KOPT-K1 (cell line): ENCODE measurements around the gene ELFN1.
"Not testable (repeated sequence)": the region's sequence is repeated elsewhere in the genome, so short reads cannot be mapped to it uniquely, and the experiment has no call there.

Experiments
- H3K27ac ChIP-seq: fragments of 200-600 bp; sonication (generic); 2 replicates; pipeline ENCODE4 v1.5.1; 2016; ENCODE audit warnings: antibody characterized with exemption, mild to moderate bottlenecking, low read depth, low read length; ENCODE audit not compliant: poor library complexity, severe bottlenecking
- H3K36me3 ChIP-seq: fragments of 200-600 bp; sonication (generic); 2 replicates; pipeline ENCODE4 v1.5.1; 2017; ENCODE audit warnings: antibody characterized with exemption, mild to moderate bottlenecking, low read length, moderate library complexity; ENCODE audit not compliant: insufficient read depth
- H3K9me3 ChIP-seq: fragments of 200-600 bp; sonication (generic); 2 replicates; pipeline ENCODE4 v1.5.1; 2017; ENCODE audit warnings: antibody characterized with exemption, low read length, mild to moderate bottlenecking; ENCODE audit not compliant: insufficient read depth, poor library complexity, severe bottlenecking

ELFN1 gene

GRCh38 chr7:1712907-1713501 lies 42.9 kb downstream of the ELFN1 start:
- H3K27ac ChIP-seq: no peak overlapping the region
- H3K9me3 ChIP-seq: peaks cover 14% of the 10 kb centered on the region
- H3K36me3 ChIP-seq: no peaks in the 10 kb centered on the region

DNA sequence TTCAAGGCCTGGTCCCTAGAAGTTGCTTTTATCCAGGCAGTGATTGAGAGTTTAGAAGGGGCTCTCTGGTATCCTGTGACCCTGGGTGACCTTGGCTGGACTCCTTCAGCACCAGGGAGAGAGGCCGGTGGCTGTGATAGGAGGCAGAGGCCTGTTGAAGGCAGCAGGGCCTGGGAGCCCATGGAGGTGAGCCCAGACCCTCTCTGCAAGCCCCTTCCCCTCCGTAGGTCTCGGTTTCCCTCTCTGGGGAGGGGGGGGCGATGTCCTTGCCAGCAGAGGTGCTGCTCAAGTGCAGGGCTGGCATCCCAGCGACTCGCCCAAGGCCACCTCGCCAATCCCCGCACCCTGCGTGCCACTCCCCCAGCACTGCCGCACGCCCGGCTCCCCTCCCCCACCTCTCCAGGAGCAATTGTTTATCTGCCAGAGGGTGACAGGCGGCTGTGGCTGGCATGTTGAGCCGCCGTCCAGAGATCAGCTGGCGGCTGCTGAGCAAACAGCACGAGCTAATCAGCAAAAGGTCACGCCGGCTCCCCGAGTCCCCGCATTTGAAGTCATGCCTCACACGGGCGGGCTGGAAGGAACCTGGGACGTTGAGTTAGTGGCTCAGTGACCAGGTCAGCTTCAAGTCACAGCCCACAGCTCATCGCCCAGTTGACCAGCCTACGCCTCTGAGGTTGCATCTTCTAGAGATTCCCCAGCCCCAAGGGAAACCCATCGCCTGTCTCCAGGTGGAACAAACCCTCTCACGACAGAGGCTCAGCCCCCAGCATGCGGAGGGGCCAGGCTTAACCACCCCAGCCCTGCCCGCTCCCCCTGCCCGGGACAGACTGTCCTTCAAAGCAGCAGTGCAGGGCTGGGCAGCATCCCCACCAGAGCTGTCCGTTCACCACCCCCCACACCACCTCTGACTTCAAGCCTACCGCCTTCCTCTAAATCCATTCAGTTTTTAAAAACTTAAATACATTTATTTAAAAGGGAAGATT lies 43.7 kb downstream of the ELFN1 start:
- H3K36me3 ChIP-seq: no peaks in the 10 kb centered on the region
- H3K9me3 ChIP-seq: peaks cover 14% of the 10 kb centered on the region
- H3K27ac ChIP-seq: no peak overlapping the region

- Histone ChIP-seq H3K36me3 (no peaks in the 10 kb centered on the region), H3K9me3 (peaks cover 6% of the 10 kb centered on the region), H3K27ac (no peak overlapping the region)
These were observed 44.7 kb downstream of the ELFN1 start for GRCh38 chr7:1714583-1715330.

DNA sequence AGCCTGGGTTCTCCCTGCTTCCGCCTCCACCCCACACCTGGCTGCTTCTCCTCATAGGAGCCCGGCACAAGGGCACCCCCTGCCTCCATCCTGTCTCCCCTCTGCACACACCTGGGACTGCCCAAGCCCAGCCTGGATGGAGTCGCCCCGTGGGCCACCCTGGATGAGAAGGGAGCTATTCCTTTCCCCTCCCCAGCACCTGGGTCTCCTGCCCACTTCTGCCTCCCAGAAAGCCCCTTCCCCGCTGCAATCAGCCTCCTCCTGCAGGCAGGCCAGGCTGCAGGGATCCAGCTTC lies 45.2 kb downstream of the ELFN1 start:
- Histone ChIP-seq H3K36me3 (no peaks in the 10 kb centered on the region), H3K27ac (no peak overlapping the region), H3K9me3 (peaks cover under 1% of the 10 kb centered on the region)

DNA sequence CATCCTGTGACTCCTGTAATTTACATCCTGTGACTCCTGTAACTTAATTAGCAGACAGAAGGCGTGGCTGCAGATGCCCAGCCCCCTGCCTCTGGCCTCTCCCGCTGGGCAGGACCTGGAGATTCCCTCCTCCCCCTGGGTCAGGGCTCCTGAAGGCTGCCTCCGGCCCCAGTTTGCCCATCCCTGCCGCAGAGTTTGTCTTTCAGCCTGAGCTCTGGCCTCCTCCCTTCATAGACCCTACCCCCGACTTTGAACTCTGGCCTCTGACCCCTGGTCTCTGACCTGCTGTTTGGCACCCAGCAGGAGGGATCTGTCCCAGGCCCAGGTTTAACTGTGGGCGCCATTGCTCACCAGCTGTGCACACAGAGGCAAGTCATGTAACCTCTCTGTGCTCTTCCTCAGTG lies 45.6 kb downstream of the ELFN1 start:
- no peaks in the 10 kb centered on the region for H3K9me3 ChIP-seq
- no peaks in the 10 kb centered on the region for H3K36me3 ChIP-seq
- no peak overlapping the region for H3K27ac ChIP-seq

DNA sequence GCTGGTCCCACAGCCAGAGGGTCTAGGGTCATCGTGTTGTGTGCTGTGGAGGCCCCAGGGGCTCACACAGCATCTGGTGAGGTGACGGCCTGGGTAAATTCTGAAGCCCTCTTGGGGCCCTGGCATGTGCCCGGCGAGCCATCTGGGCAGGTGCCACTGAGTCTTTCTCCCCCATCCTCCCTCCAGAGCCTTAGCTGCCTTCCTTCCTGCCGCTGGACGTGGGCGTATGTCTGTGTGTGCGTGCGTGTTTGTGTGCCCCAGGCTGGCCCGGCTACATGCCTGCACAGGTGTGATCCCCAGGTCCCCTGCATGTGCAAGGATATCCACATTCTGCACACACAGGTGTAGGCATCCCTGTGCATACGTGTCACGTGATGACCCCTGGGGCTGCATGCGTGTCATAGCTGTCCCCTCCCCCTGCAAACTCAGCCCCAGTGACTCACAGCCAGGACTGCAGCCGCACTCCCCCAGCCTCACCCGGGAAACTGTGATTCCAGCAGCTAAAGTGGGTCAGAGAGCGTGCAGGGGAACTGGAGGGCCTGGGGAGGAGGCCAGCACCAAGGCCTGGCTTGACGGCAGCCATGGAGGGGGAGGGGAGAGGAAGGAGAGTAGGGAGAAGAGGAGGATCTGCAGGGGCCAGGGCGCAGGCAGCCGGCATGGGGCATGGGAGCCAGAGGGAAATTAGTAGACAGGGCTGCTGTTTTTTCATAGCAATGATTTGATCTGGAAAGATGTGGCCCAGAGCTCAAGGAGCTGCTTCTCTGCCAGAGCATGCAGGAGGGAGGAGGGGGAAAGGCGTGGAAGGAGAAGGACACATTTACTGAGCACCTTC lies 46.4 kb downstream of the ELFN1 start:
- Histone ChIP-seq H3K9me3 (no peaks in the 10 kb centered on the region), H3K27ac (no peak overlapping the region), H3K36me3 (no peaks in the 10 kb centered on the region)

- H3K9me3 ChIP-seq: no peaks in the 10 kb centered on the region
These were observed 47.0 kb downstream of the ELFN1 start for GRCh38 chr7:1717095-1717483.

GRCh38 chr7:1717903-1718676 lies 48.0 kb downstream of the ELFN1 start:
- Histone ChIP-seq H3K27ac (no peak overlapping the region), H3K9me3 (no peaks in the 10 kb centered on the region)

More at GRCh38 chr7:1717095-1717483, 47.0 kb downstream of the ELFN1 start:
- Histone ChIP-seq H3K27ac (no peak overlapping the region), H3K36me3 (no peaks in the 10 kb centered on the region)

DNA sequence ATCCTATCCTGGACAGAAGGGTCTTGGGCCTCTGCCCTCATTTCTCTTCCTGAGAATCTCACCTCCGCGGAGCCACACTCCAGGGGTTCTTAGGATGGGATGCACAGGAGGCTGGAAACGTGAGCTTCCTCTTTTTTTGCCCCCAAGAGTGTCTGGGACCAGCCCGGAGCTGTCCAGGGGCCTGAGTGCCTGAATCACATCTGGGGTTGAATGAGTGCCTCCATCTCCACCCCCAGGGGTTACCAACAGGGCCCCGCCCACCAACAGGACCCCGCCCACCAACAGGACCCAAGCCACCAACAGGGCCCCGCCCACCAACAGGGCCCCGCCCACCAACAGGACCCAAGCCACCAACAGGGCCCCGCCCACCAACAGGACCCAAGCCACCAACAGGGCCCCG lies 48.8 kb downstream of the ELFN1 start:
- H3K36me3 ChIP-seq, H3K9me3 ChIP-seq: not testable (repeated sequence)

More at GRCh38 chr7:1717903-1718676, 48.0 kb downstream of the ELFN1 start:
- no peaks in the 10 kb centered on the region for H3K36me3 ChIP-seq

GRCh38 chr7:1719256-1719655 lies 49.2 kb downstream of the ELFN1 start:
- H3K27ac ChIP-seq, H3K9me3 ChIP-seq, H3K36me3 ChIP-seq: not testable (repeated sequence)

More for the DNA sequence above, 48.8 kb downstream of the ELFN1 start:
- H3K27ac ChIP-seq: not testable (repeated sequence)

GRCh38 chr7:1719913-1720312 lies 49.8 kb downstream of the ELFN1 start:
- H3K9me3 ChIP-seq: no peaks in the 10 kb centered on the region
- no peaks in the 10 kb centered on the region for H3K36me3 ChIP-seq
- no peak overlapping the region for H3K27ac ChIP-seq

DNA sequence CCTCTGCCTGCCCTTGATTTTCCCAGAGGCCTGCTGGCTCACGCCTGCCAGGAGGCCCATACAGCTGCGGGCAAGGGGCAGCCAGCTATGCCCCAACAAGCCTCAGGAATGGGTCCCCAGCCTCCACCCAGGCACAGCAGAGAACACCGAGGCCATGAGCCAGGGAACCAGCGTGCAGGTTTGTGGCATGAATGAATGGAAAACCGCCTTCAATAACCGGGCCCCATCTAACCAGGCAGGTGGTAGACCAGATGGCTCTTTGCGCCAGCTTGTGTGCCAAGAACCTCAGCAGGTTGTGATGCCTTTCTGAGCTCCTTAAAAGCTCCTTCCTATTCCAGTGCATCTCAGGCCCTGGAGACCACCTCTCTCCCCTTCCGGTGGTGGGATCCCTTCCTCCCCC lies 50.2 kb downstream of the ELFN1 start:
- no peaks in the 10 kb centered on the region for H3K36me3 ChIP-seq
- no peak overlapping the region for H3K27ac ChIP-seq
- H3K9me3 ChIP-seq: no peaks in the 10 kb centered on the region

- H3K9me3 ChIP-seq: no peaks in the 10 kb centered on the region
- H3K36me3 ChIP-seq: no peaks in the 10 kb centered on the region
- H3K27ac ChIP-seq: no peak overlapping the region
These were observed 51.1 kb downstream of the ELFN1 start for GRCh38 chr7:1721047-1721690.

DNA sequence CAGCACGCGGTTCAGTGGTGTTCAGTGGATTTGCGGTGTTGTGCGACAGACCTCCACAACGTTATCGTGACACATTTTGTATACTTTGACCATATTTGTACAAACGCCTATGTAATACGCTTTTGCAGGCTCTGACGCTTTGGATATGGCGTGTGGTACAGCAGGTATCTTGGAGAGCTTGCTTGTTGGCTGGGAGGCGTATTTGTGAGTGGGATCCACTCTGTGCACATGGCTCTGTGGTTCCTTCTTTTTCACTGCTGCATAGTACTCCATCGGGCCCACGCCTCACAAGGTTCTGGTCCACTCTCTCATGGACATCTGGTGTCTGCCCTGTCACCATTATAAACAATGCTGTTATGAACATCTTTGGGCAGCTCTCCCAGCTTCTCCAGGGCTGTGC lies 53.2 kb downstream of the ELFN1 start:
- Histone ChIP-seq H3K9me3 (no peaks in the 10 kb centered on the region), H3K27ac (no peak overlapping the region), H3K36me3 (no peaks in the 10 kb centered on the region)
